H1 (cell line): ENCODE measurements around the gene CBLN1. TPM values are rescaled to one million over a fixed set of nuclear protein-coding genes. Genes with fewer than 3 reads are reported as not detected.

Experiments
- CTCF ChIA-PET: fragments of 300-600 bp; sonication (Branson Sonifier 250); formaldehyde crosslinking; loops from one replicate; lab custom pipeline; 2021; ENCODE audit not compliant: partially characterized antibody; lab: Charles Lee
- POLR2A ChIA-PET: fragments of 300-600 bp; sonication (Branson Sonifier 250); formaldehyde crosslinking; loops from one replicate; lab custom pipeline; 2021; ENCODE audit warnings: inconsistent platforms; ENCODE audit not compliant: partially characterized antibody; lab: Charles Lee
- DNase-seq, 2 experiments: peaks; one replicate each; pipeline versions ENCODE4 v3.0.0 to v3.0.0-alpha.2; 2010 to 2022; ENCODE audit warnings: low spot score in 2 of 2, low read depth in 1 of 2, mixed read lengths in 1 of 2
- FAIRE-seq: peaks from 2 replicates; lab custom pipeline; 2011; peaks lifted over from hg19 to GRCh38; lab: Jason Lieb, UNC
- H2AFZ ChIP-seq: 2 replicates; pipeline ENCODE4 v1.8.1; 2012; ENCODE audit warnings: low read length, inconsistent platforms
- H2AK5ac ChIP-seq: 2 replicates; pipeline ENCODE4 v1.6.1; 2013; ENCODE audit warnings: low read depth, low read length
- H2BK120ac ChIP-seq: replicated peaks from 2 replicates; pipeline ENCODE3; 2013; ENCODE audit warnings: low read depth, low read length, inconsistent platforms
- H2BK12ac ChIP-seq: 2 replicates; pipeline ENCODE4 v1.6.1; 2013; ENCODE audit warnings: low read depth, low read length
- H2BK15ac ChIP-seq: 2 replicates; pipeline ENCODE4 v1.6.1; 2013; ENCODE audit warnings: low read length
- H2BK20ac ChIP-seq: 2 replicates; pipeline ENCODE4 v1.6.1; 2013; ENCODE audit warnings: low read length
- H2BK5ac ChIP-seq: 2 replicates; pipeline ENCODE4 v1.6.1; 2013; ENCODE audit warnings: low read depth, low read length
- H3K14ac ChIP-seq: 2 replicates; pipeline ENCODE4 v1.6.1; 2013; ENCODE audit warnings: inconsistent platforms; ENCODE audit not compliant: insufficient read length
- H3K18ac ChIP-seq: 2 replicates; pipeline ENCODE4 v1.6.1; 2013; ENCODE audit warnings: low read length; ENCODE audit errors: extremely low read depth
- H3K23ac ChIP-seq: 2 replicates; pipeline ENCODE4 v1.6.1; 2013; ENCODE audit warnings: inconsistent platforms; ENCODE audit not compliant: insufficient read length
- H3K23me2 ChIP-seq: 2 replicates; pipeline ENCODE4 v1.6.1; 2013; ENCODE audit warnings: low read depth, low read length
- H3K27ac ChIP-seq: 2 replicates; pipeline ENCODE4 v1.6.1; 2011; ENCODE audit warnings: low read depth, low read length, inconsistent platforms
- H3K27me3 ChIP-seq, 4 experiments: replicated peaks in 1 of 4; 1 replicate in 1 of 4; 2 replicates in 3 of 4; pipeline versions ENCODE4 v1.6.1 to v1.8.1; 2011 to 2013; ENCODE audit warnings: low read length in 3 of 4, mild to moderate bottlenecking in 3 of 4, inconsistent platforms in 2 of 4, mixed read lengths in 2 of 4, moderate library complexity in 1 of 4; ENCODE audit not compliant: control insufficient read depth in 3 of 4, insufficient read depth in 3 of 4; ENCODE audit errors: extremely low read depth in 1 of 4
- H3K36me3 ChIP-seq, 4 experiments: 2 replicates each; pipeline versions ENCODE4 v1.6.1 to v1.8.1; 2011 to 2013; ENCODE audit warnings: mild to moderate bottlenecking in 4 of 4, low read length in 3 of 4, moderate library complexity in 2 of 4, control low read depth in 1 of 4, inconsistent platforms in 1 of 4; ENCODE audit not compliant: insufficient read depth in 4 of 4, control insufficient read depth in 2 of 4
- H3K4ac ChIP-seq: replicated peaks from 2 replicates; pipeline ENCODE3; 2013; ENCODE audit warnings: low read length, low read depth, mixed read lengths, inconsistent platforms; ENCODE audit not compliant: insufficient read length
- H3K4me1 ChIP-seq, 4 experiments: replicated peaks in 1 of 4; 1 replicate in 1 of 4; 2 replicates in 3 of 4; pipeline versions ENCODE4 v1.6.1 to v1.8.1; 2011 to 2013; ENCODE audit warnings: low read length in 3 of 4, inconsistent platforms in 2 of 4, mixed read lengths in 1 of 4; ENCODE audit not compliant: insufficient read depth in 4 of 4, control insufficient read depth in 3 of 4
- H3K4me2 ChIP-seq, 2 experiments: 2 replicates each; pipeline versions ENCODE4 v1.6.1 to v1.8.1; 2011 to 2013; ENCODE audit warnings: low read depth in 2 of 2, low read length in 2 of 2, control low read depth in 1 of 2, inconsistent platforms in 1 of 2, mild to moderate bottlenecking in 1 of 2; ENCODE audit not compliant: insufficient read depth in 1 of 2
- H3K4me3 ChIP-seq, 4 experiments: fragments of 200-600, 300-600 bp in 1 of 4; sonication (generic), shearing (Covaris generic), sonication (Bioruptor Twin) in 1 of 4; 2 replicates each; pipeline versions ENCODE4 v1.5.1 to v1.8.1; 2011 to 2016; ENCODE audit warnings: low read length in 4 of 4, low read depth in 3 of 4, control low read depth in 2 of 4, inconsistent platforms in 2 of 4, mild to moderate bottlenecking in 2 of 4, mixed read lengths in 1 of 4, moderate library complexity in 1 of 4; ENCODE audit not compliant: insufficient read depth in 2 of 4; ENCODE audit errors: extremely low read depth in 1 of 4
- H3K56ac ChIP-seq: replicated peaks from 2 replicates; pipeline ENCODE3; 2013; ENCODE audit warnings: low read depth, mild to moderate bottlenecking, mixed read lengths, low read length, inconsistent platforms; ENCODE audit not compliant: insufficient read length
- H3K79me1 ChIP-seq: 2 replicates; pipeline ENCODE4 v1.6.1; 2013; ENCODE audit warnings: low read depth, low read length, control low read depth
- H3K79me2 ChIP-seq, 2 experiments: 2 replicates each; pipeline versions ENCODE4 v1.6.1 to v1.8.1; 2012 to 2013; ENCODE audit warnings: low read length in 2 of 2, mild to moderate bottlenecking in 2 of 2, inconsistent platforms in 1 of 2; ENCODE audit not compliant: insufficient read depth in 2 of 2, control insufficient read depth in 1 of 2
- H3K9ac ChIP-seq, 4 experiments: replicated peaks in 1 of 4; 1 replicate in 1 of 4; 2 replicates in 3 of 4; pipeline versions ENCODE4 v1.6.1 to v1.8.1; 2011 to 2013; ENCODE audit warnings: low read depth in 3 of 4, low read length in 3 of 4, control low read depth in 2 of 4, mild to moderate bottlenecking in 2 of 4, moderate library complexity in 2 of 4, inconsistent platforms in 1 of 4; ENCODE audit errors: extremely low read depth in 1 of 4
- H3K9me3 ChIP-seq, 2 experiments: 2 replicates each; pipeline versions ENCODE4 v1.6.1 to v1.8.1; 2012 to 2013; ENCODE audit warnings: mild to moderate bottlenecking in 2 of 2, moderate library complexity in 2 of 2, control low read depth in 1 of 2, inconsistent platforms in 1 of 2, low read depth in 1 of 2, low read length in 1 of 2, mixed read lengths in 1 of 2; ENCODE audit not compliant: insufficient read depth in 2 of 2
- H4K20me1 ChIP-seq, 2 experiments: replicated peaks in 1 of 2; 2 replicates each; pipeline versions ENCODE3 to v1.8.1; 2011 to 2013; ENCODE audit warnings: inconsistent platforms in 2 of 2, low read length in 2 of 2, mild to moderate bottlenecking in 1 of 2; ENCODE audit not compliant: insufficient read depth in 2 of 2, control insufficient read depth in 1 of 2
- H4K5ac ChIP-seq: 2 replicates; pipeline ENCODE4 v1.6.1; 2013; ENCODE audit warnings: low read length, low read depth, mixed read lengths, inconsistent platforms; ENCODE audit not compliant: insufficient read length
- H4K8ac ChIP-seq: 2 replicates; pipeline ENCODE4 v1.8.0; 2013; ENCODE audit warnings: mild to moderate bottlenecking, moderate library complexity, low read length, inconsistent platforms; ENCODE audit not compliant: insufficient read depth; ENCODE audit errors: extremely low read depth
- H4K91ac ChIP-seq: replicated peaks from 2 replicates; pipeline ENCODE3; 2013; ENCODE audit warnings: low read length, mixed read lengths, inconsistent platforms; ENCODE audit not compliant: insufficient read length
- ASH2L ChIP-seq: fragments of 200-600, 300-600 bp; sonication (generic); IDR thresholded peaks from one replicate; pipeline ENCODE4 v1.7.1; 2017; ENCODE audit warnings: low read length
- EP300 ChIP-seq, 2 experiments: IDR thresholded peaks; 1 replicate in 1 of 2; 2 replicates in 1 of 2; pipeline ENCODE4 v1.6.1; 2011 to 2012; ENCODE audit warnings: low read depth in 2 of 2, low read length in 2 of 2, mild to moderate bottlenecking in 2 of 2, borderline replicate concordance in 1 of 2, inconsistent platforms in 1 of 2, moderate library complexity in 1 of 2
- EZH2 ChIP-seq: fragments of 200-600 bp; sonication (generic); IDR thresholded peaks from 2 replicates; pipeline ENCODE4 v1.7.1; 2012; ENCODE audit warnings: low read depth, mild to moderate bottlenecking, moderate library complexity, low read length, inconsistent platforms; ENCODE audit not compliant: severe bottlenecking
- RBBP5 ChIP-seq: IDR thresholded peaks from 2 replicates; pipeline ENCODE4 v1.7.1; 2012; ENCODE audit warnings: low read depth, mild to moderate bottlenecking, inconsistent platforms, low read length, moderate library complexity, borderline replicate concordance
- SIN3A ChIP-seq, 2 experiments: IDR thresholded peaks in 1 of 2; conservative IDR thresholded peaks in 1 of 2; 2 replicates each; pipeline ENCODE4 v1.6.1; 2011 to 2012; ENCODE audit warnings: low read length in 2 of 2, improper control_type of control experiment in 1 of 2, low read depth in 1 of 2, mild to moderate bottlenecking in 1 of 2
- SUZ12 ChIP-seq: fragments of 200-600 bp; sonication (generic); IDR thresholded peaks from 2 replicates; pipeline ENCODE4 v1.6.1; 2012; ENCODE audit warnings: mild to moderate bottlenecking, inconsistent platforms, low read length, moderate library complexity, mixed read lengths
- WGBS, 2 experiments: shearing (Covaris generic) in 1 of 2; methylation state at CpG; one replicate each; pipeline versions ENCODE4 v1.1.6 to v1.1.7; 2013 to 2015; ENCODE audit warnings: low lambda C conversion rate in 2 of 2, mixed read lengths in 2 of 2, inconsistent platforms in 1 of 2, low coverage in 1 of 2, missing lambda C conversion rate in 1 of 2; ENCODE audit not compliant: insufficient replicate concordance in 2 of 2, insufficient coverage in 1 of 2, insufficient read length in 1 of 2; ENCODE audit errors: extremely low coverage in 1 of 2, missing lambda C conversion rate in 1 of 2; 5-methylcytosine and 5-hydroxymethylcytosine counted together
- polyA plus RNA-seq, 7 experiments: library from polyadenylated mRNA; depleted of rRNA in 3 of 7; stranded (reverse) in 5 of 7; unstranded in 2 of 7; fragments of >200 nt in 5 of 7; fragments of 200-250 nt in 2 of 7; gene quantifications; 1 replicate in 5 of 7; 2 replicates in 1 of 7; 4 replicates in 1 of 7; pipeline versions ENCODE4 v1.2.1 to v1.2.3, GENCODE V29; 2011 to 2013; ENCODE audit warnings: missing spikeins in 2 of 7, mixed read lengths in 2 of 7
- total RNA-seq: library from RNA; stranded (reverse); fragmentation: NEBNext Ultra II Directional; extraction: Animal tissue kit (Norgen Biotek cat#: 25700); gene quantifications from 2 replicates; pipeline ENCODE4 v1.2.1, GENCODE V29; 2021

Gene CBLN1
- total and polyA plus RNA-seq, 2 of the 8 experiments (the other 6 are each of a cell fraction or from before 2014, with no cell fraction given), result 0.97 to 7.1 TPM

GRCh38 chr16:49283376-49284049 is 1.9 kb upstream of the CBLN1 start:
- Histone ChIP-seq H4K8ac (0 out of 2 replicates have a peak overlapping the region, but pooled peaks have one; percentile 12), H3K23me2 (peaks cover 22% of the 10 kb centered on the region), H3K4me3 (peak overlapping the region; percentile 49 to 71 (median 63); a peak in 6 of 8 replicates), H2BK5ac (no peak overlapping the region), H2BK20ac (no peak overlapping the region), H3K27me3 (peaks cover 43 to 60% (median 57%) of the 10 kb centered on the region in 4 experiments), H3K27ac (no peak overlapping the region), H2BK120ac (no peak overlapping the region), H3K4me2 (peak overlapping the region; percentile 92 to 98)
- TF ChIP-seq RBBP5, result no peak
- no peak for TF ChIP-seq ASH2L
- TF ChIP-seq EZH2, result peak; percentile 41
- TF ChIP-seq EP300 (IDR thresholded peaks at IDR 0.05; ENCODE audit: borderline replicate concordance in 1 of 2, low read depth in 2 of 2, low read length in 2 of 2), result no peak
- TF ChIP-seq SUZ12, result peak; percentile 57; the same call in 1 of the 2 replicates
- TF ChIP-seq SIN3A (conservative IDR thresholded peaks at IDR 0.05 in 1 of 2, IDR thresholded peaks at IDR 0.05 in 1 of 2; ENCODE audit: low read depth in 1 of 2, low read length in 2 of 2), result no peak
- TF ChIP-seq, all 59 proteins: peak for 2
- Histone ChIP-seq H2BK15ac (0 out of 2 replicates have a peak overlapping the region, but pooled peaks have one; percentile 37), H4K91ac (no peak overlapping the region), H2BK12ac (no peak overlapping the region), H3K79me2 (no peaks in the 10 kb centered on the region), H4K5ac (no peak overlapping the region), H4K20me1 (peaks cover 5 to 20% of the 10 kb centered on the region in 2 experiments), H2AFZ (no peak overlapping the region), H3K9ac (no peak overlapping the region), H3K4ac (no peak overlapping the region), H3K18ac (no peak overlapping the region), H3K14ac (no peak overlapping the region), H3K36me3 (no peaks in the 10 kb centered on the region), H3K9me3 (no peaks in the 10 kb centered on the region), H3K4me1 (peaks cover 0 to 23% (median 15%) of the 10 kb centered on the region in 4 experiments; a peak in 6 of 7 replicates), H3K23ac (no peak overlapping the region), H3K79me1 (no peaks in the 10 kb centered on the region), H3K56ac (no peak overlapping the region), H2AK5ac (no peak overlapping the region)
- POLR2A ChIA-PET, result interaction anchor here (0.8 to 1.6 kb wide), 2 partner anchors 9 to 69 kb away, joined by 5 to 6 read pairs; no protein-coding TSS in a partner anchor
- 12% methylated on average over 23 of the region's 25 CpGs; no CpG with 5 or more reads in 1 of the 2 experiments for WGBS, 2 experiments
- no peak for FAIRE-seq
- CTCF ChIA-PET, result interaction anchor here (0.6 to 3.4 kb wide), 10 partner anchors 10 to 413 kb away, joined by 3 to 16 read pairs (median 4); no protein-coding TSS in a partner anchor
- no peak for DNase-seq
